H9 (cell line): ENCODE measurements around the gene ENTPD1. TPM values are rescaled to one million over a fixed set of nuclear protein-coding genes. Genes with fewer than 3 reads are reported as not detected.

Source experiments
- DNase-seq: peaks from one replicate; pipeline ENCODE4 v3.0.0-alpha.2; 2017
- H2AFZ ChIP-seq: one replicate; pipeline ENCODE4 v1.6.1; 2013; ENCODE audit warnings: mild to moderate bottlenecking, low read length, control low read depth, moderate library complexity
- H2AK5ac ChIP-seq: 2 replicates; pipeline ENCODE4 v1.6.1; 2013; ENCODE audit warnings: low read length, control low read depth, mixed read lengths; ENCODE audit not compliant: insufficient read length
- H2BK120ac ChIP-seq: one replicate; pipeline ENCODE4 v1.6.1; 2013; ENCODE audit warnings: low read depth, mild to moderate bottlenecking, low read length, control low read depth, inconsistent platforms; ENCODE audit not compliant: poor library complexity, severe bottlenecking
- H2BK12ac ChIP-seq: 2 replicates; pipeline ENCODE4 v1.6.1; 2013; ENCODE audit warnings: low read length, control low read depth, mixed read lengths, low read depth; ENCODE audit not compliant: insufficient read length
- H2BK15ac ChIP-seq: 2 replicates; pipeline ENCODE4 v1.6.1; 2013; ENCODE audit warnings: low read depth, low read length, control low read depth
- H2BK20ac ChIP-seq: one replicate; pipeline ENCODE4 v1.6.1; 2013; ENCODE audit warnings: low read depth, mild to moderate bottlenecking, low read length, control low read depth, inconsistent platforms; ENCODE audit not compliant: poor library complexity, severe bottlenecking
- H2BK5ac ChIP-seq: 2 replicates; pipeline ENCODE4 v1.6.1; 2013; ENCODE audit warnings: low read length, control low read depth, mixed read lengths; ENCODE audit not compliant: insufficient read length
- H3K14ac ChIP-seq: 2 replicates; pipeline ENCODE4 v1.6.1; 2013; ENCODE audit warnings: low read length, control low read depth; ENCODE audit not compliant: insufficient read depth
- H3K18ac ChIP-seq: 2 replicates; pipeline ENCODE4 v1.6.1; 2013; ENCODE audit warnings: low read depth, mild to moderate bottlenecking, mixed read lengths, low read length, control low read depth; ENCODE audit not compliant: insufficient read length
- H3K23ac ChIP-seq: 2 replicates; pipeline ENCODE4 v1.6.1; 2013; ENCODE audit warnings: low read length, control low read depth, mixed read lengths, low read depth; ENCODE audit not compliant: insufficient read length
- H3K23me2 ChIP-seq: 2 replicates; pipeline ENCODE4 v1.6.1; 2013; ENCODE audit warnings: low read depth, mild to moderate bottlenecking, mixed read lengths, low read length, control low read depth; ENCODE audit not compliant: insufficient read length, poor library complexity, severe bottlenecking
- H3K27ac ChIP-seq: 2 replicates; pipeline ENCODE4 v1.5.1; 2013; ENCODE audit warnings: low read length, control low read depth, mixed read lengths, low read depth; ENCODE audit not compliant: insufficient read length
- H3K27me3 ChIP-seq: 2 replicates; pipeline ENCODE4 v1.6.1; 2013; ENCODE audit warnings: low read length, control low read depth, inconsistent platforms; ENCODE audit not compliant: insufficient read depth
- H3K4ac ChIP-seq: 2 replicates; pipeline ENCODE4 v1.6.1; 2013; ENCODE audit warnings: low read depth, mild to moderate bottlenecking, control low read depth, inconsistent platforms, low read length, moderate library complexity
- H3K4me1 ChIP-seq: 2 replicates; pipeline ENCODE4 v1.6.1; 2013; ENCODE audit warnings: low read length, control low read depth, inconsistent platforms; ENCODE audit not compliant: insufficient read depth
- H3K4me2 ChIP-seq: 2 replicates; pipeline ENCODE4 v1.6.1; 2013; ENCODE audit warnings: low read length, control low read depth, mixed read lengths; ENCODE audit not compliant: insufficient read length, insufficient read depth
- H3K56ac ChIP-seq: 2 replicates; pipeline ENCODE4 v1.6.1; 2013; ENCODE audit warnings: low read depth, mild to moderate bottlenecking, mixed read lengths, low read length, control low read depth; ENCODE audit not compliant: insufficient read length
- H3K79me1 ChIP-seq: 2 replicates; pipeline ENCODE4 v1.6.1; 2013; ENCODE audit warnings: low read depth, mild to moderate bottlenecking, moderate library complexity, low read length, control low read depth, inconsistent platforms; ENCODE audit not compliant: insufficient read depth, poor library complexity, severe bottlenecking
- H3K79me2 ChIP-seq: 2 replicates; pipeline ENCODE4 v1.6.1; 2013; ENCODE audit warnings: low read length, control low read depth, inconsistent platforms; ENCODE audit not compliant: insufficient read depth
- H3K9ac ChIP-seq: 2 replicates; pipeline ENCODE4 v1.6.1; 2013; ENCODE audit warnings: low read length, control low read depth, mixed read lengths; ENCODE audit not compliant: insufficient read length; ENCODE audit errors: extremely low read depth
- H3K9me3 ChIP-seq: one replicate; pipeline ENCODE4 v1.6.1; 2013; ENCODE audit warnings: low read depth, low read length, inconsistent platforms; ENCODE audit not compliant: control insufficient read depth
- H3T11ph ChIP-seq: one replicate; pipeline ENCODE4 v1.6.1; 2013; ENCODE audit warnings: mild to moderate bottlenecking, low read length, control low read depth, inconsistent platforms
- H4K20me1 ChIP-seq: one replicate; pipeline ENCODE4 v1.6.1; 2013; ENCODE audit not compliant: control insufficient read depth, insufficient read length, insufficient read depth
- H4K5ac ChIP-seq: 2 replicates; pipeline ENCODE4 v1.6.1; 2013; ENCODE audit warnings: low read depth, mild to moderate bottlenecking, mixed read lengths, low read length, control low read depth; ENCODE audit not compliant: insufficient read length
- H4K8ac ChIP-seq: replicated peaks from 2 replicates; pipeline ENCODE4 v1.6.1; 2013; ENCODE audit warnings: low read length, control low read depth, mixed read lengths, low read depth; ENCODE audit not compliant: insufficient read length
- H4K91ac ChIP-seq: 2 replicates; pipeline ENCODE4 v1.6.1; 2013; ENCODE audit warnings: low read depth, mild to moderate bottlenecking, moderate library complexity, mixed read lengths, low read length, control low read depth; ENCODE audit not compliant: insufficient read length
- H3K27ac Mint-ChIP-seq, 3 experiments: 2 replicates in 2 of 3; 3 replicates in 1 of 3; pipeline ENCODE4 v1.8.0; 2020 to 2021; ENCODE audit warnings: mixed read lengths in 3 of 3, mild to moderate bottlenecking in 1 of 3, moderate library complexity in 1 of 3
- H3K27me3 Mint-ChIP-seq: 2 replicates; pipeline ENCODE4 v1.8.0; 2021; ENCODE audit warnings: low read depth, mild to moderate bottlenecking, moderate library complexity, mixed read lengths
- H3K36me3 Mint-ChIP-seq, 3 experiments: 2 replicates in 2 of 3; 3 replicates in 1 of 3; pipeline ENCODE4 v1.8.0; 2020 to 2021; ENCODE audit warnings: low read depth in 3 of 3, mixed read lengths in 3 of 3; ENCODE audit not compliant: insufficient read depth in 1 of 3
- H3K4me1 Mint-ChIP-seq, 2 experiments: 2 replicates each; pipeline ENCODE4 v1.8.0; 2020; ENCODE audit warnings: mixed read lengths in 2 of 2
- H3K4me3 Mint-ChIP-seq, 2 experiments: 2 replicates in 1 of 2; 3 replicates in 1 of 2; pipeline ENCODE4 v1.8.0; 2020 to 2021; ENCODE audit warnings: mild to moderate bottlenecking in 2 of 2, mixed read lengths in 2 of 2, moderate library complexity in 1 of 2
- H3K9me3 Mint-ChIP-seq, 2 experiments: 2 replicates in 1 of 2; 3 replicates in 1 of 2; pipeline ENCODE4 v1.8.0; 2020; ENCODE audit warnings: mild to moderate bottlenecking in 2 of 2, mixed read lengths in 2 of 2, moderate library complexity in 1 of 2
- CTCF ChIP-seq: fragments of 200-600 bp; sonication (generic); conservative IDR thresholded peaks from 3 replicates; pipeline ENCODE4 v1.8.0; 2021; ENCODE audit warnings: antibody characterized with exemption, mild to moderate bottlenecking
- WGBS: extraction: QIAGEN DNeasy Blood & Tissue Kit; methylation state at CpG from one replicate; pipeline ENCODE4 v1.1.7; 2013; ENCODE audit warnings: missing lambda C conversion rate, low lambda C conversion rate, mixed read lengths; ENCODE audit not compliant: insufficient read length; ENCODE audit errors: extremely low coverage; 5-methylcytosine and 5-hydroxymethylcytosine counted together
- total RNA-seq: library from RNA; stranded (reverse); gene quantifications from 2 replicates; pipeline ENCODE4 v1.2.1, GENCODE V29; 2021

The ENTPD1 gene
- total RNA-seq, 1 experiment from 2014 or later = 1.9 TPM

- Histone ChIP-seq H4K91ac (no peak overlapping the region), H2BK5ac (no peak overlapping the region), H3K23ac (no peak overlapping the region), H3K14ac (no peak overlapping the region), H2BK15ac (no peak overlapping the region), H3K27ac (no peak overlapping the region), H2BK20ac (no peak overlapping the region), H3K4me2 (no peak overlapping the region), H2BK12ac (no peak overlapping the region), H3K4me1 (no peaks in the 10 kb centered on the region), H2AFZ (no peak overlapping the region), H3K79me1 (no peaks in the 10 kb centered on the region), H3K79me2 (no peaks in the 10 kb centered on the region; the same call in 1 of the 2 replicates), H3K9ac (no peak overlapping the region), H4K20me1 (no peaks in the 10 kb centered on the region), H2BK120ac (no peak overlapping the region), H4K8ac (no peak overlapping the region), H4K5ac (no peak overlapping the region), H3K4ac (no peak overlapping the region), H3K18ac (no peak overlapping the region), H2AK5ac (no peak overlapping the region), H3K23me2 (no peaks in the 10 kb centered on the region), H3K9me3 (no peaks in the 10 kb centered on the region), H3T11ph (no peak overlapping the region), H3K27me3 (no peaks in the 10 kb centered on the region), H3K56ac (no peak overlapping the region)
- Mint-ChIP-seq H3K27me3 (no peaks in the 10 kb centered on the region), H3K4me3 (no peak overlapping the region), H3K27ac (no peak overlapping the region), H3K4me1 (no peaks in the 10 kb centered on the region; a peak in 1 of 4 replicates), H3K36me3 (peaks cover 0 to under 1% (median 0%) of the 10 kb centered on the region in 3 experiments; a peak in 1 of 7 replicates), H3K9me3 (peaks cover 0 to under 1% of the 10 kb centered on the region in 2 experiments; a peak in 1 of 5 replicates)
- no peak for DNase-seq
- WGBS = no CpG with 5 or more reads among the region's 2 CpGs
- TF ChIP-seq CTCF = no peak
Observed at GRCh38 chr10:95861386-95861785, 105.4 kb downstream of the ENTPD1 start.
